ENCODE measurements around the gene FTO.

The FTO gene

GRCh38 chr16:54129810-54130209, 425.9 kb downstream of the FTO start:
- no peak for DNase-seq (ENCODE audit: low spot score)

- DNase-seq (ENCODE audit: low spot score) = peak; percentile 88
Observed at GRCh38 chr16:54135361-54136275, 431.7 kb downstream of the FTO start.

GRCh38 chr16:54136276-54136625, 432.3 kb downstream of the FTO start:
- peak; percentile 75 for DNase-seq (ENCODE audit: low spot score)

GRCh38 chr16:54140057-54140787, 436.3 kb downstream of the FTO start:
- DNase-seq (ENCODE audit: low spot score) = no peak

- no peak for DNase-seq (ENCODE audit: low spot score)
Observed at GRCh38 chr16:54140788-54141136, 436.8 kb downstream of the FTO start.

- no peak for DNase-seq (ENCODE audit: low spot score)
Observed at GRCh38 chr16:54142787-54143186, 438.8 kb downstream of the FTO start.

- DNase-seq (ENCODE audit: low spot score) = no peak
Observed at GRCh38 chr16:54143410-54143809, 439.5 kb downstream of the FTO start.

- DNase-seq (ENCODE audit: low spot score) = no peak
Observed at GRCh38 chr16:54143934-54144571, 440.1 kb downstream of the FTO start.

- DNase-seq (ENCODE audit: low spot score) = no peak
Observed at GRCh38 chr16:54144572-54144947, 440.6 kb downstream of the FTO start.

- no peak for DNase-seq (ENCODE audit: low spot score)
Observed at GRCh38 chr16:54145881-54146280, 441.9 kb downstream of the FTO start.

- DNase-seq (ENCODE audit: low spot score) = no peak
Observed at GRCh38 chr16:54148974-54149373, 445.0 kb downstream of the FTO start.

GRCh38 chr16:54150861-54151260, 446.9 kb downstream of the FTO start:
- DNase-seq (ENCODE audit: low spot score) = no peak

GRCh38 chr16:54152362-54153239, 448.6 kb downstream of the FTO start:
- DNase-seq (ENCODE audit: low spot score) = no peak

GRCh38 chr16:54153240-54153934, 449.4 kb downstream of the FTO start:
- no peak for DNase-seq (ENCODE audit: low spot score)

GRCh38 chr16:54156349-54156748, 452.4 kb downstream of the FTO start:
- DNase-seq (ENCODE audit: low spot score) = no peak

- no peak for DNase-seq (ENCODE audit: low spot score)
Observed at GRCh38 chr16:54158986-54159385, 455.0 kb downstream of the FTO start.

- DNase-seq (ENCODE audit: low spot score) = no peak
Observed at GRCh38 chr16:54159490-54160080, 455.6 kb downstream of the FTO start.

- no peak for DNase-seq (ENCODE audit: low spot score)
Observed at GRCh38 chr16:54160252-54160860, 456.4 kb downstream of the FTO start.

- no peak for DNase-seq (ENCODE audit: low spot score)
Observed at GRCh38 chr16:54160939-54161897, 457.3 kb downstream of the FTO start.
